Fibroblast of skin of back (primary cell): ENCODE measurements around the gene SPEM1. TPM values are rescaled to one million over a fixed set of nuclear protein-coding genes. Genes with fewer than 3 reads are reported as not detected.

Experiments
- DNase-seq: peaks from one replicate; pipeline ENCODE4 v3.0.0-alpha.2; 2013
- polyA plus RNA-seq, 2 experiments: library from polyadenylated mRNA; unstranded; fragments of 120-200 nt; gene quantifications; one replicate each; pipeline ENCODE4 v1.2.1, GENCODE V29; 2013; ENCODE audit not compliant: insufficient read length in 2 of 2

The SPEM1 gene, protein sequence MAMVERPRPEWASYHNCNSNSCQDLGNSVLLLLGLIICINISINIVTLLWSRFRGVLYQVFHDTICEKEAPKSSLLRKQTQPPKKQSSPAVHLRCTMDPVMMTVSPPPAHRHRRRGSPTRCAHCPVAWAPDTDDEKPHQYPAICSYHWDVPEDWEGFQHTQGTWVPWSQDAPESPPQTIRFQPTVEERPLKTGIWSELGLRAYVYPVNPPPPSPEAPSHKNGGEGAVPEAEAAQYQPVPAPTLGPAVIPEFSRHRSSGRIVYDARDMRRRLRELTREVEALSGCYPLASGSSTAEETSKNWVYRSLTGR
- polyA plus RNA-seq (2013, experiment 1 of 2; ENCODE audit: insufficient read length), result not detected
- not detected for polyA plus RNA-seq (2013, experiment 2 of 2; ENCODE audit: insufficient read length)

DNA sequence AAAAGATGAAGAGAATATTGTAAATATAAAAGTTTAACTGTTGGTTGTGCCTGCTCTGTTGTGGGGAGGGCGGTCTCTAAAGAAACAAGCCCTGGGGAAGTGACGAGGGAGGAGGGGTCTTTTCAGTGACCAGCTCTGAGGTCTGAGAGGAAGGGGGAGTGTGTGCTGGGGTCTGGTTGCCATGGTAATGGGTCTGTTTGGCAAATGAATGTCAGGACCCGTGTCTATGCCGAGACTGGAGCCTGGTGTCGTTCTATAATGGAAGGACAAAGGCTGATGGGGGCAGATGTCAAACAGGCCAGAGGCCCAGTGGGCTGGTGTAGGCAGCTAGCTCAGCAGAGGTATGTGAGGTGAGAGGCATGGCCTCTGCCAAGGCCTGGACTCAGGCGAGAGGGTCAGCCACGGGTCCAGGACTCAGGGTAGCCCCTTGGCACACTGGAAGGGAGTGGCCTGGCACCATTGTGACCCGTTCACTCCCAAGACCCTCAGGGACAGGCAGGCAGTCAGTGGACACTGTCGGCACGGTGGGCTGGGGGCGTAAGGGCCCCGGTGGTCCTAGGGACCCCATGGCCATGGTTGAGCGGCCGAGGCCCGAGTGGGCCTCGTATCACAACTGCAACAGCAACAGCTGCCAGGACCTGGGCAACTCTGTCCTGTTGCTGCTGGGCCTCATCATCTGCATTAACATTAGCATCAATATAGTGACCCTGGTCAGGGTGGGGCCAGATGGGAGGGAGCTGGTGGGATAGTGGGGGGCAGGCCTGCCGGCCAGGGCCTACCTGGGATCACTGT, at the start of gene SPEM1:
TSS of gene SPEM1 (plus strand) at position 506 of the 792 bp plus-strand sequence. CDS start at position 567, 61 bp downstream.
- DNase-seq, result no peak

DNA sequence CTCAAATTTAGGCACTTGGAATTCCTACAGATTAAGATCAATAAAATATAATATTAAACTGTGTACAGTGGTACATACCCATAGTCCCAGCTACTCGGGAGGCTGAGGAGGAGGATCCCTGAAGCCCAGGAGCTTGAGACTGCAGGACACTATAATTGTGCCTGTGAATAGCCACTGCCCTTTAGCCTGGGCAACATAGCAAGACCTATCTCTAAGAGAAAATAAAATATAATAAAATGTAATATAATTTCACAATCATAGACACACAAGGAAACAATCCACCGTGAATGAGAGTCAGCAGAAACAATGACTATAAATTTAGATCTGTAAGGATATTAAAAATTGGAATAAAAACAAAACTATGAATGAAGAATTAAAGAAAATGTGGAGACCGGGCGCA, 49.3 kb upstream of the SPEM1 start:
- no peak for DNase-seq

- DNase-seq, result no peak
Observed at GRCh38 chr17:7374353-7374752, 45.8 kb upstream of the SPEM1 start.

DNA sequence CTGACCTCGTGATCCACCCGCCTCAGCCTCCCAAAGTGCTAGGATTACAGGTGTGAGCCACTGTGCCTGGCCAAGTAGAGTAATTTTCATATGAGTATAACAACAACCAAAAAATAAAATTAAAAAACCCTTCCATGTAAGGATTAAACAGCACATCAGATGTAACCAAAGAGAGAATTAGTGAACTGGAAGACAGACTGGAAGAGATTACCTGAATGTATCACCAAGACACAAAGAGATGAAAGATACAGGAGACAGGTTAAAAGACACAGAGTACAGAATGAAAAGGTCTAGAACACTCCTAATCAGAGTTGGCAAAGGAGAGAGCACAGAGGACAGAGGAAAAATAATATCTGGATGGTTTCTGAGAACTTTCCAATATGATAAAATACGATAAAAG, 41.0 kb upstream of the SPEM1 start:
- DNase-seq, result no peak

- no peak for DNase-seq
Observed at GRCh38 chr17:7380321-7380720, 39.8 kb upstream of the SPEM1 start.

DNA sequence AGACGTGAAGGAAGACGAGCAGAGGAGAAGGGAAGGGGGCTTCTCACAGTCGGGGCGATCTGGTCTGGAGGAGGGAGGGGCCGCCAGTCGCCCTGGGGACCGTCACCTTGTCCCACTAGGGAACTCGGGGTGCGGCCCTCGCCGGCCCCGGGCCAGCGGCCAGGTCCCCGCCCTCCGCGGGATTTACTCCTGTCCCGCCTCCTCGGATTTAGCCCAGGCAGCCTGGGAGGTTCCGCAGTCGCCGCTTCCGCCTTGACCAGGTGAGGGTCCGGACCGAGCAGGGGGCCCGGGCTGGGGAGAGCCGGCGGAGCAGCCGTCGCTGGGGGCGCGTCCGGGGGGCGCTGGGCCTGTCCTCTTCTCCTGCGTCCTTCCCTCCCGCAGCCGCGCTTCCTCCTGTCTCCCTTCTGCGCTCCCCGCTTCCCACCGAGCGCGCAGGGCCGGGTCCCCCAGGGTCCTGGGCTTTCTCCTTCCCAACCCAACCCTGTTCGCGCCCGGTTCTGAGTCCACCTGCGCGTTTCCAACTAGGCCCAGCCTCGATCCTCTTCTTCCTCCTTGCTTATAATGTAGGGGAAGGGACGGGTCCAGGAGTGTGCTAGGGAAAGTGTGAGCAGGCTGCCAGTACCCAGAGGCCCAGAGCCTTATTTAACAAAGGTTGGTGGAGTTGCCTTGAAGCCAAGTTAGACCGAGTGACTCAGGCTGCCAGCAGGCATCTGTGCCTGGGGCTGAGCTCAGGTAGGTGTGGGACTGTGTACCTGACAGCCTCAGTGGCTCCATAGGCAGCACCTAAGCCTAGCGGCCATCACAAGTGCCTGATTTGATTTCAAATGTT, 39.1 kb upstream of the SPEM1 start, which contains the start of gene TNK1:
TSS of gene TNK1 (plus strand) at position 235 of the 829 bp plus-strand sequence. CDS start 1,838 bp downstream, outside the sequence.
- no peak for DNase-seq

DNA sequence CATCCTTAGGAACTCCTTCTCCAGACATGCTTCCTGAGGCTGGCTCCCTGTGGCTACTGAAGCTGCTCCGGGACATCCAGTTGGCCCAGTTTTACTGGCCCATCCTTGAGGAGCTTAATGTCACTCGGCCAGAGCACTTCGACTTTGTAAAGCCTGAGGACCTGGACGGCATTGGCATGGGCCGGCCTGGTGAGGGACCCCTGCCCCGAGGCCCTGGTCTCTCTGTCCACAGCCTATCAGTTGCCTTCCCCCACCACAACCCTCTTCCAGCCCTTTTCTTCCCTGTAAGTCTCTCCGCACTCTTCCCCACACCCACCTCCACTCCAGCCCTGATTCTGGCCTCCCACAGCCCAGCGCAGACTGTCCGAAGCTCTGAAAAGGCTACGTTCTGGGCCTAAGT, 37.2 kb upstream of the SPEM1 start:
- DNase-seq, result no peak

DNA sequence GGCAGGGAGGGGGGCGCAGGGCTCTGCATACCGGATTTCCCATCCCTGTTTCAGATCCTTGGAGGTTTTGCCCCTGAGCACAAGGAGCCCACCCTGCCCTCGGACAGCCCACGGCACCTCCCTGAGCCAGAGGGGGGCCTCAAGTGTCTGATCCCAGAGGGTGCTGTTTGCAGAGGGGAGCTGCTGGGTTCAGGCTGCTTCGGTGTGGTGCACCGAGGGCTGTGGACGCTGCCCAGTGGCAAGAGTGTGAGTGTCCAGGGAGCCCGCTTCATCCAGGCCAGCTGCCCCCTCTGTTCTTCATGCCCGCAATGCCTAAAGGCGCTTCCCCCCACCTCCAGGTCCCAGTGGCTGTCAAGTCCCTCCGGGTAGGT, 36.8 kb upstream of the SPEM1 start:
- no peak for DNase-seq

- peak; percentile 40 for DNase-seq
Observed at GRCh38 chr17:7383742-7384488, 36.2 kb upstream of the SPEM1 start.

DNA sequence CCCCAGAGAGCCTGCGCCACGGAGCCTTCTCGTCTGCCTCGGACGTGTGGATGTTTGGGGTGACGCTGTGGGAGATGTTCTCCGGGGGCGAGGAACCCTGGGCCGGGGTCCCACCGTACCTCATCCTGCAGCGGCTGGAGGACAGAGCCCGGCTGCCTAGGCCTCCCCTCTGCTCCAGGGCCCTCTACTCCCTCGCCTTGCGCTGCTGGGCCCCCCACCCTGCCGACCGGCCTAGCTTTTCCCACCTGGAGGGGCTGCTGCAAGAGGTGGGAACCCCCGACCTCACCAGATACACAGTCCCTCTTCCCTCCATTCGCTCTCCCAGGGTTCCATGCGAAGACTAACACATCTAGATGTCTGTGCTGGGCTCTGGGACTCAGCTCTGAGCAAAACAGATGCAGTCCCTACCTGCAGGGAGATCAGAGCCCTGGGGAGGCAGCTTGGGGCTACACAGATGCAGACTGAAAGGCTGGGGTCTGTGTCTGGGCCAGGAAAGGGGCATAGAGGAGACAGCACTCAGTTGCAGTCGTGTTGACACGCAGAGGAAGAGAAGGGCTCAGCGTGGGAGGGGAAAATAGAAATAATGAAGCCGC, 35.5 kb upstream of the SPEM1 start:
- no peak for DNase-seq

DNA sequence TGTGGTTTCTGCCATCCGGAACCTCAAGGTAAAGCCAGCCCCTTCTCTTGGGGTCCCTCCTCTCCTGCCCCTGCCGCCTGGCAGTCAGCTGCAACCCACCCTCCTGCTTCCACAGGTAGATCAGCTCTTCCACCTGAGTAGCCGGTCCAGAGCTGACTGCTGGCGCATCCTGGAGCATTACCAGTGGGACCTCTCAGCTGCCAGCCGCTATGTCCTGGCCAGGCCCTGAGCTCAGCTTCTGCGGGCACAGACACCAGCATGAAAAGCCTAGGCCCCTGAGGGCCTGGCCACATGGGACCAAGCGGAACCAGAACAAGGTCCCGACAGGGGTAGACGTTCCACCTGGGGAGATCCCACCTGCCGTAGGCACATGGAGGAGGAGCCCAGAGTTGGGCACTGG, 31.3 kb upstream of the SPEM1 start:
- DNase-seq, result no peak

GRCh38 chr17:7389924-7390910, 29.9 kb upstream of the SPEM1 start:
- no peak for DNase-seq

DNA sequence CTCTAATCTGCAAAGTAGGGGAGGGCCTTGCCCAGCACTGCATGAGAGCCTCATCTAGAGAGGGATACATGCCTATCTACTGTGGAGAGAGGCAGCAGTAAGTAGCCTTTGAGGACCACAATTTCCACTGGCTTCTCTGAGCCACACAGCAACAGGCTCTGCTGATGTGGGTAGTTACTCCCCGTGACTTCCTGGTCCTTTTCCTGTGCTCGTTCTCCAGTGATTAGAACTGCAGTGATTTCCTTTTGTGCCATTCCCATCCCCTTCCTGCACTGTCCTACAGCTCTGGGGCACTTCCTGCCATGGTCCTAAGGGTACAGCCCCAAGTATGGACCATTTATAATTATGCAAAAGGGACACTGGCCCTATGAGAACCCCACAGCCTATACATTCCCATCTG, 28.8 kb upstream of the SPEM1 start:
- DNase-seq, result no peak

DNA sequence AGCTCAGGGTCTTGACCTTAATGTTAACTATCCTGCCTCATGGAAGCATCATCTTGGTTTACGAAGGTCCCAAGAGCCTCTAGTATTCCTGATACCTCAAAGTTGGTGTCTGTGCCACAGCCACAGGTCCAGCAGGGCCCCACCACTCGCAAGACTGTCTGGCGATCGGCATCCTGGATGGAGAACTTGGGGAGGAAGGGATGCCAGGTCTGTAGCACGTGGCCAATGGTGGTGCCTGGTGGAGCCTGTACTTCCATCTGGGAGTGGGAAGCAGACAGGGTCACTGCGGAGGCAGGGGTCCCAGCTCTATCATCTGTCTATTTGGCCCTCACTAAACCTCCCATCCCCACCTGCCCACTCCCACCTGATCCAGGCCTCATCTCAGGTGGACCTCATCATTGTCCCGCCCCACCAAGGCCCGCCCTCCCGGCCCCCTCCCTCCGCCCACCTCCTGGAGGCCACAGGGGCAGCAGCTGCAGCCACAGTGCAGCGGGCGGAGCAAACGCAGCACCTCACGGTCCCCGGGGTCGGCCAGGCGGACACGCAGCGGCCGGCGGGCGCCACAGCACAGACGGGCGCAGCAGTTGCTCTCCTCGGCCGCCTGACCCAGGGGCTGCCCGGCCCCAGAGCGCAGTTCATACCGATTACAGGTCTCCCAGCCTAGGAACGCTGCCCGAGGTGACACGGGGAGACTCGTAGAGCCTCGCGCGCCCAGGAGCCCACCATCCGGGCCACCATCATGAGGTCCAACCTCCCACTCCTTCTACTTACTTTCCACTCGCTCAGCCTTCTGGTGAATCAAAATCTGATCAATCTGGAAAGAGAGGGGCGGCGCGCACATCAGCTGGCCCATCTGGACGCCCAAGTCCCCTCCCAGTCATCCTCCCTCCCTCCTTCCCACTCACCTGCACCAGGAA, 27.2 kb upstream of the SPEM1 start:
- no peak for DNase-seq

GRCh38 chr17:7393613-7394451, 26.3 kb upstream of the SPEM1 start:
- DNase-seq, result no peak

DNA sequence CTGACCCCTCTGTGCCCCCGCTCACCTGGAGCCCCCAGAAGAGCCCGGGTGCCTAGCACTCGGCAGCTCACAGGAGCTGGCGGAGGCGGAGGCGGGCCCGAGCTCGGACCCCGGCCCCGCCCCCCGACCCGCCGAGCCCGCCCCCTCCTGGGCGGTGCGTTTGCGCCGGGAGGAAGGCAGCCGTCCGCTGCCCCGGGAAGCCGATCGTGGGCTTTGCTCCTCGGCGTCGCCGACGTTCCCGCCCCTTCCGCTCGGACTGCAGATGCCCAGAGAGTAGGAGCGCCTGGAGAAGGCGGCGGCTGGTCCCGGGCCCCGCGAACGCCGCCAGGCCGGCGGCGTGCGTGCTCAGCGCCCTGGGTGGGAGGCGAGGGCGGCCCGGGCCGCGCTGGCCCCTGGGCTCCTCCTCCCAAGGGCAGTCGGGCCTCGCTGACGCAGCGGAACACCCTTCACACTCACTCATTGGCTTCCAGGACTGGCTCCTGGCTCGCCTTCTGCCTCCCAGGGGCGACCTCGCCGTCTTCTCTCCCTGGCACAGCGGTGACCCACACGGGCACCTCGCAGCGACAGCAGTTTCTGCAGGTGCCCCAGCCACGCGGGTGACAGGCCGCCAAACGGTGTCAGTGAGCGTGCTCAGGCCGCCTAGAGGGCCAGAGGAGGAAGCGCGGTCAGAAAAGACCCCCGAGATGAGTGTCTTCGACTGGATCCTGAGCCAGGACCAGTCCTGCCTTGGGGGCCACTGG, 25.5 kb upstream of the SPEM1 start, which contains the start of gene PLSCR3:
TSS of gene PLSCR3 (minus strand) at position 74 of the 740 bp plus-strand sequence. CDS start 415 bp downstream, outside the sequence.
- DNase-seq, result peak; percentile 89

- no peak for DNase-seq
Observed at GRCh38 chr17:7396147-7396546, 24.0 kb upstream of the SPEM1 start.
